CD4-positive, CD25-positive, alpha-beta regulatory T cell (primary cell): ENCODE data around the gene OXLD1. TPM values are rescaled to one million over a fixed set of nuclear protein-coding genes. Genes with fewer than 3 reads are reported as not detected.
A peak's percentile ranks its signal among the peaks of the same experiment; 100 is the strongest.

Experiments used
- ATAC-seq, 2 donors: fragments of 150-1000 bp; cut with Tn5 transposase; one replicate each; pipeline ENCODE4 v1.10.0; 2021; ENCODE audit warnings: low read depth in 2 of 2, moderate number of reproducible peaks in 2 of 2, moderate library complexity in 1 of 2
- DNase-seq, 3 donors: peaks; one replicate each; pipeline versions ENCODE4 v3.0.0 to v3.0.0-alpha.2; 2012 to 2022; ENCODE audit warnings: mixed read lengths in 1 of 3
- H3K27ac ChIP-seq: one replicate; pipeline ENCODE4 v1.7.0; 2013; ENCODE audit warnings: mild to moderate bottlenecking, low read length; ENCODE audit not compliant: insufficient read depth, poor library complexity, severe bottlenecking
- H3K27me3 ChIP-seq: one replicate; pipeline ENCODE4 v1.7.0; 2013; ENCODE audit warnings: low read length; ENCODE audit not compliant: control insufficient read depth, insufficient read depth
- H3K36me3 ChIP-seq: one replicate; pipeline ENCODE4 v1.7.0; 2013; ENCODE audit warnings: mild to moderate bottlenecking, low read length, moderate library complexity; ENCODE audit not compliant: control insufficient read depth, insufficient read depth
- H3K4me1 ChIP-seq: 2 replicates; pipeline ENCODE4 v1.7.0; 2013; ENCODE audit warnings: mild to moderate bottlenecking, low read length; ENCODE audit not compliant: insufficient read depth, control insufficient read depth, poor library complexity, severe bottlenecking
- H3K4me3 ChIP-seq: one replicate; pipeline ENCODE4 v1.7.0; 2013; ENCODE audit warnings: low read depth, mild to moderate bottlenecking, low read length, moderate library complexity
- H3K9me3 ChIP-seq, 2 experiments: 1 replicate in 1 of 2; 2 replicates in 1 of 2; pipeline ENCODE4 v1.7.0; 2013; ENCODE audit warnings: low read length in 2 of 2, mild to moderate bottlenecking in 1 of 2, moderate library complexity in 1 of 2; ENCODE audit not compliant: control insufficient read depth in 2 of 2
- H3K27ac Mint-ChIP-seq, 3 donors: one replicate each; pipeline ENCODE4 v1.8.0; 2020 to 2022; ENCODE audit warnings: mild to moderate bottlenecking in 3 of 3, mixed read lengths in 3 of 3, moderate library complexity in 2 of 3
- H3K27me3 Mint-ChIP-seq: one replicate; pipeline ENCODE4 v1.8.0; 2022; ENCODE audit warnings: mild to moderate bottlenecking, mixed read lengths
- H3K36me3 Mint-ChIP-seq: one replicate; pipeline ENCODE4 v1.8.0; 2020; ENCODE audit warnings: mixed read lengths
- H3K4me1 Mint-ChIP-seq, 4 donors: one replicate each; pipeline ENCODE4 v1.8.0; 2020 to 2022; ENCODE audit warnings: mixed read lengths in 4 of 4, mild to moderate bottlenecking in 1 of 4
- H3K4me3 Mint-ChIP-seq, 4 donors: one replicate each; pipeline ENCODE4 v1.8.0; 2020 to 2022; ENCODE audit warnings: mild to moderate bottlenecking in 4 of 4, mixed read lengths in 4 of 4, moderate library complexity in 3 of 4
- H3K9me3 Mint-ChIP-seq, 7 donors: one replicate each; pipeline ENCODE4 v1.8.0; 2020 to 2022; ENCODE audit warnings: mixed read lengths in 7 of 7, mild to moderate bottlenecking in 3 of 7, moderate library complexity in 2 of 7
- polyA plus RNA-seq, 4 donors: library from polyadenylated mRNA; unstranded; fragments of 300-500 nt; fragmentation: Illumina TruSeq; gene quantifications; one replicate each; pipeline ENCODE4 v1.2.3, GENCODE V29; 2021
- total RNA-seq: library from RNA; stranded (reverse); gene quantifications from one replicate; pipeline ENCODE4 v1.2.3, GENCODE V29; 2022

OXLD1 gene
- total and polyA plus RNA-seq, 5 donors from 2014 or later = 37.7 to 108 (median 83.4) TPM

- Histone ChIP-seq H3K4me3 (no peak overlapping the region), H3K27me3 (no peaks in the 10 kb centered on the region), H3K4me1 (peaks cover 7% of the 10 kb centered on the region), H3K9me3 (no peaks in the 10 kb centered on the region), H3K27ac (no peak overlapping the region), H3K36me3 (no peaks in the 10 kb centered on the region)
- DNase-seq = no peak
- no peak overlapping the region for H3K27ac Mint-ChIP-seq
- peaks cover 0 to 3% (median 0%) of the 10 kb centered on the region in 7 donors for H3K9me3 Mint-ChIP-seq
- no peak for ATAC-seq
- peaks cover 0 to 7% (median 0%) of the 10 kb centered on the region in 4 donors for H3K4me1 Mint-ChIP-seq
- H3K27me3 Mint-ChIP-seq = peaks cover 20% of the 10 kb centered on the region
- H3K4me3 Mint-ChIP-seq = peak overlapping the region in 2 of 4 donors; percentile 32 to 49
- no peaks in the 10 kb centered on the region for H3K36me3 Mint-ChIP-seq
Observed at GRCh38 chr17:81651692-81652091, 14.7 kb downstream of the OXLD1 start.

- H3K36me3 ChIP-seq = no peaks in the 10 kb centered on the region
Observed at GRCh38 chr17:81650951-81651350, 15.5 kb downstream of the OXLD1 start.

GRCh38 chr17:81648707-81649085 lies 17.7 kb downstream of the OXLD1 start:
- Mint-ChIP-seq H3K36me3 (no peaks in the 10 kb centered on the region), H3K4me3 (peak overlapping the region in 1 of 4 donors; percentile 2), H3K27me3 (peaks cover 20% of the 10 kb centered on the region), H3K27ac (no peak overlapping the region), H3K9me3 (peaks cover 0 to 3% (median 0%) of the 10 kb centered on the region in 7 donors), H3K4me1 (peaks cover 0 to 7% (median 0%) of the 10 kb centered on the region in 4 donors)
- Histone ChIP-seq H3K4me3 (no peak overlapping the region), H3K27ac (no peak overlapping the region), H3K9me3 (no peaks in the 10 kb centered on the region), H3K36me3 (no peaks in the 10 kb centered on the region), H3K4me1 (peaks cover 7% of the 10 kb centered on the region), H3K27me3 (no peaks in the 10 kb centered on the region)
- no peak for ATAC-seq
- no peak for DNase-seq

More at GRCh38 chr17:81650951-81651350, 15.5 kb downstream of the OXLD1 start:
- Histone ChIP-seq H3K27me3 (no peaks in the 10 kb centered on the region), H3K4me1 (peaks cover 7% of the 10 kb centered on the region), H3K9me3 (no peaks in the 10 kb centered on the region), H3K27ac (no peak overlapping the region), H3K4me3 (no peak overlapping the region)
- ATAC-seq = no peak
- DNase-seq = no peak
- Mint-ChIP-seq H3K27ac (no peak overlapping the region), H3K4me1 (peaks cover 0 to 7% (median 0%) of the 10 kb centered on the region in 4 donors), H3K4me3 (no peak overlapping the region), H3K27me3 (peaks cover 20% of the 10 kb centered on the region), H3K9me3 (peaks cover 0 to 3% (median 0%) of the 10 kb centered on the region in 7 donors), H3K36me3 (no peaks in the 10 kb centered on the region)

- no peaks in the 10 kb centered on the region for H3K36me3 ChIP-seq
- ATAC-seq (no peak), DNase-seq (no peak)
- peaks cover 3% of the 10 kb centered on the region for H3K4me1 ChIP-seq
- Mint-ChIP-seq H3K36me3 (no peaks in the 10 kb centered on the region), H3K27ac (no peak overlapping the region), H3K4me3 (no peak overlapping the region), H3K4me1 (peaks cover 0 to 3% (median 0%) of the 10 kb centered on the region in 4 donors), H3K27me3 (peaks cover 15% of the 10 kb centered on the region), H3K9me3 (peaks cover 0 to 3% (median 0%) of the 10 kb centered on the region in 7 donors)
- H3K9me3 ChIP-seq = no peaks in the 10 kb centered on the region
- no peak overlapping the region for H3K4me3 ChIP-seq
- no peak overlapping the region for H3K27ac ChIP-seq
- H3K27me3 ChIP-seq = no peaks in the 10 kb centered on the region
Observed at GRCh38 chr17:81648013-81648706, 18.2 kb downstream of the OXLD1 start.

GRCh38 chr17:81647640-81648012 lies 18.8 kb downstream of the OXLD1 start:
- H3K36me3 Mint-ChIP-seq = no peaks in the 10 kb centered on the region
- peaks cover 0 to 3% (median 0%) of the 10 kb centered on the region in 4 donors for H3K4me1 Mint-ChIP-seq
- Histone ChIP-seq H3K4me1 (no peaks in the 10 kb centered on the region), H3K36me3 (no peaks in the 10 kb centered on the region), H3K27ac (no peak overlapping the region), H3K27me3 (no peaks in the 10 kb centered on the region), H3K9me3 (no peaks in the 10 kb centered on the region), H3K4me3 (no peak overlapping the region)
- peaks cover 0 to 3% (median 0%) of the 10 kb centered on the region in 7 donors for H3K9me3 Mint-ChIP-seq
- H3K27ac Mint-ChIP-seq = no peak overlapping the region
- ATAC-seq = no peak
- peaks cover 15% of the 10 kb centered on the region for H3K27me3 Mint-ChIP-seq
- H3K4me3 Mint-ChIP-seq = peak overlapping the region in 1 of 4 donors; percentile 29
- no peak for DNase-seq

- no peak overlapping the region for H3K4me3 ChIP-seq
- H3K9me3 Mint-ChIP-seq = peaks cover 0 to 3% (median 0%) of the 10 kb centered on the region in 7 donors
- no peak overlapping the region for H3K27ac ChIP-seq
- H3K27ac Mint-ChIP-seq = no peak overlapping the region
- H3K36me3 Mint-ChIP-seq = no peaks in the 10 kb centered on the region
- H3K9me3 ChIP-seq = no peaks in the 10 kb centered on the region
- H3K27me3 ChIP-seq = no peaks in the 10 kb centered on the region
- no peak for ATAC-seq
- H3K36me3 ChIP-seq = no peaks in the 10 kb centered on the region
- peaks cover 0 to 3% (median 0%) of the 10 kb centered on the region in 4 donors for H3K4me1 Mint-ChIP-seq
- no peaks in the 10 kb centered on the region for H3K4me1 ChIP-seq
- no peak for DNase-seq
- peaks cover 15% of the 10 kb centered on the region for H3K27me3 Mint-ChIP-seq
- peak overlapping the region in 1 of 4 donors; percentile 29 for H3K4me3 Mint-ChIP-seq
Observed at GRCh38 chr17:81646869-81647600, 19.4 kb downstream of the OXLD1 start.

GRCh38 chr17:81644976-81645952 lies 21.1 kb downstream of the OXLD1 start:
- H3K4me3 ChIP-seq = no peak overlapping the region
- Mint-ChIP-seq H3K27me3 (peaks cover 15% of the 10 kb centered on the region), H3K9me3 (peaks cover 0 to 3% (median 0%) of the 10 kb centered on the region in 7 donors)

More at GRCh38 chr17:81644976-81645952, 21.1 kb downstream of the OXLD1 start:
- H3K4me1 ChIP-seq = no peaks in the 10 kb centered on the region
- Mint-ChIP-seq H3K36me3 (no peaks in the 10 kb centered on the region), H3K27ac (no peak overlapping the region), H3K4me1 (no peaks in the 10 kb centered on the region), H3K4me3 (peak overlapping the region in 1 of 4 donors; percentile 51)
- H3K27ac ChIP-seq = no peak overlapping the region
- DNase-seq (no peak), ATAC-seq (no peak)
- H3K9me3 ChIP-seq = no peaks in the 10 kb centered on the region
- H3K27me3 ChIP-seq = no peaks in the 10 kb centered on the region
- H3K36me3 ChIP-seq = no peaks in the 10 kb centered on the region
